Activated CD4-positive, alpha-beta T cell treated with anti-CD3 and anti-CD28 coated beads, Interleukin-2, Interleukin-4, amounts not matched to agents 100 ng/mL and 50 ng/mL, durations not matched to agents 16 hours and 8 hours (primary cell): Measurements from ENCODE around the gene SEC16B.
"Not testable (repeated sequence)": the region's sequence is repeated elsewhere in the genome, so short reads cannot be mapped to it uniquely, and the experiment has no call there.

Experiments used
- DNase-seq: peaks from one replicate; pipeline ENCODE4 v3.0.0-alpha.2; 2020; ENCODE audit warnings: low spot score

SEC16B gene, protein sequence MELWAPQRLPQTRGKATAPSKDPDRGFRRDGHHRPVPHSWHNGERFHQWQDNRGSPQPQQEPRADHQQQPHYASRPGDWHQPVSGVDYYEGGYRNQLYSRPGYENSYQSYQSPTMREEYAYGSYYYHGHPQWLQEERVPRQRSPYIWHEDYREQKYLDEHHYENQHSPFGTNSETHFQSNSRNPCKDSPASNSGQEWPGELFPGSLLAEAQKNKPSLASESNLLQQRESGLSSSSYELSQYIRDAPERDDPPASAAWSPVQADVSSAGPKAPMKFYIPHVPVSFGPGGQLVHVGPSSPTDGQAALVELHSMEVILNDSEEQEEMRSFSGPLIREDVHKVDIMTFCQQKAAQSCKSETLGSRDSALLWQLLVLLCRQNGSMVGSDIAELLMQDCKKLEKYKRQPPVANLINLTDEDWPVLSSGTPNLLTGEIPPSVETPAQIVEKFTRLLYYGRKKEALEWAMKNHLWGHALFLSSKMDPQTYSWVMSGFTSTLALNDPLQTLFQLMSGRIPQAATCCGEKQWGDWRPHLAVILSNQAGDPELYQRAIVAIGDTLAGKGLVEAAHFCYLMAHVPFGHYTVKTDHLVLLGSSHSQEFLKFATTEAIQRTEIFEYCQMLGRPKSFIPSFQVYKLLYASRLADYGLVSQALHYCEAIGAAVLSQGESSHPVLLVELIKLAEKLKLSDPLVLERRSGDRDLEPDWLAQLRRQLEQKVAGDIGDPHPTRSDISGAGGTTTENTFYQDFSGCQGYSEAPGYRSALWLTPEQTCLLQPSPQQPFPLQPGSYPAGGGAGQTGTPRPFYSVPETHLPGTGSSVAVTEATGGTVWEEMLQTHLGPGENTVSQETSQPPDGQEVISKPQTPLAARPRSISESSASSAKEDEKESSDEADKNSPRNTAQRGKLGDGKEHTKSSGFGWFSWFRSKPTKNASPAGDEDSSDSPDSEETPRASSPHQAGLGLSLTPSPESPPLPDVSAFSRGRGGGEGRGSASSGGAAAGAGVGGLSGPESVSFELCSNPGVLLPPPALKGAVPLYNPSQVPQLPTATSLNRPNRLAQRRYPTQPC

DNA sequence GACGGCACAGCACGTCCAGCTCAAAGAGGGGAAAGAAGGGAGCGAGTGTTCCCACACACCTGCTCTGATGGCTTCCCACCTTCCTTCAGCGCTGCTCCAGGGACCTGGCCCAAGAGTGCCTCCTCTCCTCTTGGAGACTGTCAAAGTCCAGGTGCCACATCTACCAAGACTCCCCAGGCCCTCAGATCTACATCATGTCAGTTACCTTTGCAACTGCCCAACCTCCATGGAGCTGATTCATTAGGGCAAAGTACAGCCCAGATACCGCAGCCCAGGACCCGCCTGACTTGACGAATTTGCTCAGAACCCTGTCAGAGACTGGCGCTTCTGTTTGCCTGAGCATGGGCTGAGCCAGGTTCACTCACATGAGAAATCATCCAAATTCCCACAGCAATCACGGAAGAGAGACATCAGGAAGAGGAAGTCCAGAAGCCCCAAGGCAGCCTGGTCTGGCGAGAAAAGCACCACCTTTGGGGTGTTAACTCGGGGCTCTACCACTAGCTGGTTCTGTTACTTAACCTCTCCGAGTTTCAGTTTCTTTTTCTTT is at the start of gene SEC16B:
TSS of gene SEC16B (minus strand) at position 234 of the 547 bp plus-strand sequence. CDS start 2,077 bp downstream, outside the sequence.
- no peak for DNase-seq

DNA sequence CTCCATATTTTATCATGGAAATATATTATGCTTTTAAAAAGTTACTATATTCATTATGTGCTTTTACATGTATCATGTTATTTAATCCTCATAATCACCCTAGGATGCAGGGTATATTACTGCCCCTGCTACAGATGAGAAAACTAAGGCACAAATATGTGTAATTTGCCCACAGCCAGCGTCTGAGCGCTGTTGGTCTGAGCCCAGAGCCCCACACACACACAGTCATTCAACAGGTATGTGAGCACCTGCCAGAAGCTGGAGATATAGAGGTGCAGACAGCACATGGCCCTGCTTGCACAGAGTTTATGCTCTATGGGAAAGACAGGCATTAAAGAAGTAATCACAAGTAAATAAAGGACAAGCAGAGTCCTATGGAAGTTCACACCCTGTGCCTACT is 49.8 kb upstream of the SEC16B start:
- DNase-seq, result no peak

DNA sequence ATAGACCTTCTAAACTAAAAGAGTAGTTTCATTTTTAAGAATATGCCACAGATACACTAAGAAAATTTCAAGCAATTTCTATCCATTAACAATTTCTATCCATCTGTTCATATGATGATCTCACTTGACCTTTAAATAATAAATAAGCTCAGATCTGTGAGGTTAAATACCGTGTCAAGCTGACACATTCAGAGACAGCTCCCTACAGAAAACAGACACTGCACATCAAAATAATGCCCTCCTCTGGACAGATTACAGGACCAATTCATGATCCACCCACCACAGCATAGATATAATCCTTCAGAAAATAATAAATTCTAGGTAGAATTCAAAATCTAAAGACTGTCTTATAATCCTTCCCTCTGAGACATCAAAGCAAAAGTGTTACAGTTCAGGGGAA is 49.4 kb upstream of the SEC16B start:
- DNase-seq, result no peak

DNA sequence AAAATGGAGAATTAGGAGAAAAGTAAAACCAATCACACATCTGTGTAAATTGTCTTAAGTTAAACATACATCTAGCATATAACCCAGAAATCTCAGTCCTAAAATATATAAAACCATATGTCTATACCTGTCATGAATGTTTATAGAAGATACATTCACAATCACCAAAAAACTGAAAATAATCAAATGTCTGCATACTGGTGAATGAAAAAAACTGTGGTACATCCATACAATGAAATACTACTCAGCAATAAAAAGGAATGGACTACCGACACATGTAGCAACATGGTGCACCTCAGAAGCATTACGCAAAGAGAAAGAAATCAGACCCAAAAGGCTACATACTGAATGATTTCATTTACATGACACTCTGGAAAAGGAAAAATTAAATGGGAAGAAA is 47.7 kb upstream of the SEC16B start:
- DNase-seq, result no peak

DNA sequence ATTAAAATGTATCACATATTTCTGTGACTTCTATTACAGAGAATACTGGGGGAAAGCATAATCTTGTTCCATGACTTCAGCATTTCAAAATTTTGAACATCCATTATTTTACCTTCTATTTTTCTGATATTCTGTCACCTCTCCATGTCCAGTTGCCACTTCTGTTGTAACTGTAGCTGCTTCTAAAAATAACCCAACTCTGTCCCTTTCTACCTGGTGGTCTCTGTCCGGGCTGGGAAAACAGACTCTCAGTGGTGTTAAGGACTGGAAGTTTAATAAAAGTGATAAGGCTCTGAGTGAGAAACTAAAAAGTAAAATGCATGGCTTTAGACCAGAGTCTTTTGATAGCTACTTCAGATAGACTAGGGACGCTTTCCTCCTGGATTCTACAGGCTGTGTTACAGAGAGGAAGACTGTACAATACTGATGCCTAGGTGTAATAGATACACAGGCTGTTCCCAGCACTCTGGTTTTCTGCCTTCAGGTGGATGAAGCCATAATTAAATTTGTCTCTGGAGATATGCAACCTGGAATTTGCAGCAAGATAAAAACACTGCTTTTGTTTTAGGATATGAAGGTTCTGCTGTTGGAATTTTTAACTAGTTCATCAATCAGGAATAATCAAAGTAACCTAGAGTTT is 42.1 kb upstream of the SEC16B start:
- no peak for DNase-seq

DNA sequence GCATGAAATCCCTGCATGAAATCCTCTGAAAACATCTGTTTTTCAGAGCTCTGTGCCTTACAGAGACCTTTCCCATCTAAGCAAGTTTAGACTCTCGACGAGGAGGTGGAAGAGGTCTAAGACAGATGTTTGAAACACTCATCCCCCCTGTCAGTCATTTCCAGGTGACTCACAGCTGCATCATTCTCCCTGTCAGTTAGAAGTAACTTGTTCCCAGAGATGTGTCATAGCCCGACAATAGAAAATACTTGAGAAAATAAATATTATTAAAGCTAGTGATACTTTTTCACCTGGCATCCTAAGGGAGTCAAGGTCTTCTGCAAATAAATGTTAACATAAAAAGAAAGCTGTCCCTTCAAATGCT is 41.6 kb upstream of the SEC16B start:
- no peak for DNase-seq

DNA sequence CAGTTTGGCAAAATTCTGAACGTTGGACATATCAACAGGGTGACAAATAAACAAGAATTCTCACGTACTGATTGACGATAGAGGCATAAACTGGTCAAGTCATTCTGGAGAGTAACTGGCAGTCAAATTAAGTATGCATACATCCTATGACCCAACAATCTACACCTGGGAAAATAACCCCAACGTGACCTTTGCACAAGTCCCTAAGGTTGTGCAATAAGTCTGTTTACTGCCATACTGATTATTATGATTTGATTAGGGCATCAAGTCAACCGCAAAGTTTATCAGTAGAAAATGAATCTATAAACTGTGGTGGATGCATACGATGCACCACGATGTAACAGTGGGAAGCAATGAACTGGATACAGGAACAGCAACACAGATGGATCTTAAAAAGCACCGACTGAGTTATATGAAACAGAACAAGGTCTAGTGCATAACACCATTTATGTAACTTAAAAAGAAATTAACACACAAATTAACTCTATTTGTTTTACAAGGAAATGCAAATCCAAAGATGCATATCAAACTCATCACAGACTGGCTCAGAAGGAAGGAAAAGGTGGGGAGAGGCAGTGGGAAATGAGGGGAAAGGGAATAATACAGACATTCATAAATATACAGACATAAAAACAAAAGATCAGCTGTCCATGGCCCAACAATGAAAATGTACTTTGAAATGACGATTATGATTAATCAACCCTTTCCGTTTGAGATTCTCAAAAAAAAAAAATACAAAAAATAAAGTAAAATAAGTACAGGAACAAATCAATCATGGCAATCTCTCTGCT is 41.0 kb upstream of the SEC16B start:
- DNase-seq, result no peak

DNA sequence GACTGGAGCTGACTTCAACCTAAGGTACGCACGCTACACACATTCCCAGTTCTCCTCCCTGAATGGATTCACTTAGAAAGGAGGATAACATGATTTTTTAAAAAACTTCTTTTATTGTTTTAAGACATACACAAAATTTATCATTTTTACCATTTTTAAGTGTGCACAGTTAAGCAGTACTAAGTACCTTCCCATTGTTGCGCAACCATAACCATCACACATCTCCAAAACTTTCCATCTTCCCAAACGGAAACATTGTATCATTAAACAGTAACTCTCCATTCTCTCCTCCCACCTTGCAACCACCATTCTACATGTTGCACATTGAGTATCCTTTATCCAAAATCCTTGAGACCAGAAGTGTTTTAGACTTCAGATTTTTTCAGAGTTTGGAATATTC is 36.2 kb upstream of the SEC16B start:
- no peak for DNase-seq

DNA sequence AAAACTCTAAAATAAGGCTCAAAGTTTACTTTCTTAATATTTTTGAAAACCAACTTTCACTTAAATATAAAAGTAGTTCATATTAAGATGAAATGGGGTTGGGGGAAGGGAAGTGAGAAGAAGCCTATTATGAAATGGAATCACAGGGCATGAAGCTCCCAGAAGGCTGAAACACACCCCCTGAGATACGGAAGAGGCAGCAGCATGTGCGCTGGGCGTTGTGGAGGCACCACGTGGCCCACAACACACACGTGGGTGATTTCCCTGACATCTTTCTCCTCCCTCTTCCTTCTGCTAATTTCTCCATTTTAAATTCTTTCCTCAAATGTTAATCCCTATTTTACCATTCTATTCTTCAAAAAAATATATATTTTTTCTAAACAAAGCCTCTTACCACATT is 35.6 kb upstream of the SEC16B start:
- no peak for DNase-seq

DNA sequence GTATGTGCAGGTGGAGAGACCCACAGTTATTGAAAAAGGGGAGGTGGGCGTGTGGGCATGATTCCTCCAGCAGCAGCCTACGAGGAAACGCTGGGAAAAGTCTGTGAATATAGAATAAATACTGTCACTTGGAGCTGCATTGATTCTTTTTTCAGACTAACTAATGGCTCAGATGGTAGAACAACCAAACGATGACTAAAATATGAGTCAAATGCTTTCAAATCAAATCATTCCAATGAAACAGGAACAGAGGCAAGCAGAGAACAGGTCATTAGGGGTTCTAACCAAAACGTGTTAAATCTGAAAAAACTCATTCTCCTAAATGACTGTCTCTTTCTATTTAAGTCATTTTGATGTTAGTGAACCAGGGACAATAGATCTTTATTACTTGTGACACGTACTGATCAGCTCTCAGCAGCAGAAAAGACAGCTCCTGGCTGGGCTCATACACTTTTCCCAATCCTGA is 35.1 kb upstream of the SEC16B start:
- peak; percentile 1 for DNase-seq

DNA sequence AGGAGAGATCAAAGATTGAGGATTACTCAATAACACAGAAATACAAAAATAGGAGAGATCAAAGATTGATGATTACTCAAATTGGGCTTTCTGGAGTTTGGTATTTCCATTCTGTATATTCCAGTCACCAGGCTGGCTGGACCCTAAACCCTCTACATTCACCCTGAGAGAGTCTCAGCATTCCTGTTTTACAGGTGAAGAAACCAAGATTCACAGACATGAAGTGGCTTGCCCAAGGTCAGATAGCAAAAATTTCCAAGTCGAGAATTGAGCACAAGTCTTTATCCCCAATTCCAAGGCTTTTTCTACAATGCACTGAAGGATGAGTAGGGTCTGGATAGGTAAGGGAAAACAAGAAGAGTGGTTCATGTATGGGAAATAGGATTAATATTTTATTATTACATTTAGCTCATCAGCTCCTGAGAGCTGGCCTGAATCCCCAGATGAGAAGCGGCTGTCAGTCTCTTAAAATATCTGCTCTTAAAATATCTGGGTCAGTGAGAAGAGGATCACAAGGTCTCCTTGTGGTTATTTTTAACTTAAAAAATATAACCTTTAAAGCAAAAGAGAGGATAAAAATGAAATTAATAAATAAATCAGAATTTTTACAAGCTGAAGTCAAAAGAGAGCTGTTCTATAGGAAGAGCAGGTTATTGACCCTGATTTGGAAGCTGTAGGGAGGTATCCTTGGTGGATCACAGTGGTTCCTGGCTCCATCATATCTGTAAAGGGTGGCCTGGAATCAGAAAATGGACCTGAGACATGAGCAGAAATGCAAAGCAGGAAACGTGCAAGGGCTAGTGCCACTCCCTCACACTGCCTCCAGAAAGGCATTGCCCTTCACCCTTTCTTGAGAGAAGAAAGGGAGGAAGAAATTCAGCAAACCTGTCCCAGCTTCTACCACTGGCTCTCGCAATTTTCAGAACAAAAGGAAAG is 29.1 kb upstream of the SEC16B start:
- no peak for DNase-seq

DNA sequence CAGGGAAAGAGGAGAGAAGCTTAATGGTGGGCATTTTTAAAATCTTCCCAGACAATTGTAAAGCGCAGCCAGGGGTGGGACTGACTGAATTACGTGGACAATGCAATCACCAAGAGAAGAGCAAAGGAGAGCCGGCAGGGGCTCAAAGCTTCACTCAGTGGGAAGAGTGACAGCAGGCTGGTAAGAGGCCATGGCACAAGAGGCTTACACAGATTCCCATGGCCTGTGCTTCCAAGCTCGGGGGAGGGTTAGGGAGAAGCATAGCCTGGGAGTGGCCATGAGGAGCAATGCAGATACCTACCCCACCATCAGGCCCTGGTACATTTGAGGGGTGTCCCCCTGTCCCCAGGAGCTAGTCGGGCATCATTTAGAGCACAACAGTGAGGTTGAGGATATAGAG is 27.1 kb upstream of the SEC16B start:
- no peak for DNase-seq

DNA sequence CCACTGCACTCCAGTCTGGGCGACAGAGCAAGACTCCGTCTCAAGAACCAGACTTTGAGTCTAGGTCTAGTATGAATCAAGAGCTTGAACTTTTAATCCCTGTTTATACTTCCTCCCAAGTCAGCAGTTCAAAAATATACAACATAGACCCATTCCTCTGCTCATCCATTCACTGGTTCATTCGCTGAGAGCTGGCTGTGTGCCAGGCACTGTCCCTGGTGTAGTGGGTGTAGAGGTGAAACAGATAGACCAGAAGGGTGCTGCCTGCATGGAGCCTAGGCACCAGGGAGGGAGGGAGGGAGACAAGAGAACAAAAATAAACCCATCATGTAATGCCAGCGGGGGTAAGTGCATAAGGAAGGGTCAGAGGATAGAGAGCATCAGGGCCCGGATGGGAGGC is 25.5 kb upstream of the SEC16B start:
- no peak for DNase-seq

DNA sequence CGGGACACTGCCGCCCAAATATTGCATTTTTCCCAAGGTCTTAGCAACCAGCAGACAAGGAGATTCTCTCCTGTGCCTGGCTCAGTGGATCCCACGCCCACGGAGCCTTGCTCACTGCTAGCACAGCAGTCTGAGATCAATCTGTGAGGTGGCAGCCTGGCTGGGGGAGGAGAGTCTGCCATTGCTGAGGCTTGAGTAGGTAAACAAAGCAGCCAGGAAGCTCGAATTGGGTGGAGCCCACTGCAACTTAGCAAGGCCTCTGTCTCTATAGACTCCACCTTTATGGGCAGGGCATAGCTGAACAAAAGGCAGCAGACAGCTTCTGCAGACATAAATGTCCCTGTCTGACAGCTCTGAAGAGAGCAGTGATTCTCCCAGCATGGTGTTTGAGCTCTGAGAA is 16.4 kb upstream of the SEC16B start:
- DNase-seq, result not testable (repeated sequence)

DNA sequence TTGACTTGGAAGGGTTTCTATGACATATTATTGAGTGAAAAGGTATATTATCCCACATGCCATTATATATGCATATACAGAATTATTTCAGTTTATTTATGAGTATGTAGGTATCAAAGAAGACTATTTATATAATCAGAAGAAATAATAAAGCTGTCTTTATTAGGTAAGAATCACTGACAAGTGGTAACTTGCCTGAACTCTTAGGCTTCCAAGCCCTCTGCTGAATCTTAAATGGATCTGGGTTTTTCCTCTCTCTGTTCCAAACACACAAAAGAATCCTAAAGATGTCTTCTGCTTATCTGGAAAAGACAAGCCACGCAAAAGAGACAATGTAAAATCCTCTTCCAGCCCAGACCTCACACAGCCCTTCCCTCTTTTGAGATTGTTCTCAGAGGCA is 14.9 kb upstream of the SEC16B start:
- DNase-seq, result no peak

DNA sequence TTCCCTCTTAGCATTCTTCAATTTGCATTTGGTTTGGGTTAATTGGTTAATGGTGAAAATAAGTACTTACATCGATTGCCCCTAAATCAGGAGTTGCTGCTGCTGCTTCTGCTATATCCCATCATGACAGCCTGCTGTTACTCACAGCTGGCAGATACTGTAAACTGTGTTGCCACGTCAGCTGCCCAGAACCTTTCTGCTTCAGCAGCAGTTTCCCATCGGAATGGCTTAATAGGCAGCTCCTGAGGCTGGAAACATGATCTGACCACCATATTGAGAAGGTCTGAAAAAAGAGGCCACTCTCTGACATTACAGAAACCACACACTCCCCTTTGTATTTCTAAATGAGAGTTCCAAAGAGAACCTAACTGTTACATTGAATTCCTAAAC is 14.3 kb upstream of the SEC16B start:
- no peak for DNase-seq

DNA sequence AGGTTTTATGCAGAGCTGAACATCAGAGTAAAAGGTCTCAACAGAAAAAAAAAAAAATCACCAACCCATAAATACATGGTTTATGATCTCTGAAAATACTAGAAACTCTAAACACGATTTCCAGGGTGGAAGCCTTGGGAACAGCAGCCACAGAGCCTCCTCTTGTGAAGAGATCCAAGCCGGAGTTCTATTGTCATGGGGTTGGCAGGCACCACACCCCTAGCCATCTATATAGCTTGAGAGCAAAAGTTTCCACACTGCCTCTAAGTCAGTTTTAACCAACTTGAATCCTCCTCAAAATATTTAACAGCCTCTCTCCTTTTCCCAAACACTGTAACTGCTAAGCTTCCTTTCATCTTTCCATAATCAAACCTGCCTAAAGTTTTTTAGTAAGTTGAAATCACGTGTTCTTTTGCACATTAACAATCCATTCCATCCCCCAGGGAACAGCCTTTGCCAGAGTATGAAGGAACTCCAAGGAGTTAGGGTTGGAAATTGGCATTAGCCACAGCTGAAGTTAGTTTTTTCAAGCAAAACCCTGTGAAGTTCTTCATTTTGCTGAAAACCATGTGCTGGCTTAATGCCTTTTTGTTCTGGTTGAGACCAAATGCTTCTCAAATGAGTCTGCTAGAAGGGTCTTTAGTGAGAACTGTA is 13.8 kb upstream of the SEC16B start:
- no peak for DNase-seq

DNA sequence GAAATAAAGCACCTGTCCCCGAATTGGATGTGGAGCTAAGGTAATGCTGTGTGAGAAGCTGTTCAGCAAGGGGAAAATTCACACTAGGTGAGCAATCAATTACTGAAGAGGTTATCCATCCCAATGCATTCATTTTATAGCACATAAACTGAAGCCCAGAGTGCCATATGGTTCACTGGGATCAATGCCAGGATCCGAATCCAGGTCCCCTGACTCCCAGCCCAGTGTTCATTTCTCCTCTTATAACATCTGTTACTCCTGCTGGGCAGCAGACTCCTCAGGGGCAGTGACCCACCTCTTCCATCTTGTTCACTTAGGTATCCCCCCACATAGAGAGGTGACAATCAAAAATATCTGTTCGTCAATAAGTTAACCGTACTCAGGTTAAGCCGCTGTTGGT is 13.2 kb upstream of the SEC16B start:
- no peak for DNase-seq

DNA sequence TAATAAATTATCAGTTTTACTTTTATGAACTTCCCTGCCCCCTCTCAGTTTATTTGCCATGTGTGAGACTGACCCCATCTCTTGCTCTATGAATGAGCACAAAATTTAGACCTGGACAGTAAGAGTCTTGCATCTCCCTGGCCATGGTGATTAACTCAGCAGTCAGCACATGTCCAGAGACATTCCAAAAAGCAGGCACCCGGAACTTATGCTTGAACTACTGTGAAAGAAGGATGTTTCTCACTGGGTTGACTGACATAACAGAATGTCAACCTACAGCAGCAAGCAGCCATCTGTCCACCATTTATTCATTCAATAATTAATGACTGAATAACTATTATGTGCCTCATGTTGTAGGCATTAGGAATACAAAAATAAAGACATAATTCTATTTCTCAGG is 11.3 kb upstream of the SEC16B start:
- no peak for DNase-seq

DNA sequence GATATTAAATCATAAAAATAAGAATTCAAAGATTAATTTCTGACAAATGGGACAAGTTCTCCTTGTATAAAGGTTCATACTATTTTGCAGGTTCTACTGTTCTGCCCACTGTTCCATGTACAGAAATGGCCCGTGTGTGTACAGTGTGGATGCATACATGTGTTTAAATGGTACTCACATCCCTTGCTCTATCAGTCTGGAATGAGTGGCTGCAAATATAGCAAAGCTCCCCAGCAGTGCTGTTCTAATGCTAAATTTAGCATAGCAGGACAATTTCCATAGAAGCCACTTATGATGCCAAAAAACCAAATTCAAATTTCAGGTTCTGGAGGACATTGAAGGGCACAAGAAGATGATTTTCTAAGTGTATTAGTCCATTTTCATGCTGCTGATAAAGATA is 9.4 kb upstream of the SEC16B start:
- DNase-seq, result no peak
